GM12874 (cell line): ENCODE data around the gene ATP8B2.
A peak's percentile ranks its signal among the peaks of the same experiment; 100 is the strongest.

Experiments
- TF ChIP-seq, protein P1 (sequence below): IDR thresholded peaks from 2 replicates; pipeline ENCODE4 v1.5.1; 2011; ENCODE audit warnings: low read depth, mild to moderate bottlenecking, control low read depth, low read length, moderate library complexity; ENCODE audit not compliant: insufficient read depth

Gene ATP8B2

DNA sequence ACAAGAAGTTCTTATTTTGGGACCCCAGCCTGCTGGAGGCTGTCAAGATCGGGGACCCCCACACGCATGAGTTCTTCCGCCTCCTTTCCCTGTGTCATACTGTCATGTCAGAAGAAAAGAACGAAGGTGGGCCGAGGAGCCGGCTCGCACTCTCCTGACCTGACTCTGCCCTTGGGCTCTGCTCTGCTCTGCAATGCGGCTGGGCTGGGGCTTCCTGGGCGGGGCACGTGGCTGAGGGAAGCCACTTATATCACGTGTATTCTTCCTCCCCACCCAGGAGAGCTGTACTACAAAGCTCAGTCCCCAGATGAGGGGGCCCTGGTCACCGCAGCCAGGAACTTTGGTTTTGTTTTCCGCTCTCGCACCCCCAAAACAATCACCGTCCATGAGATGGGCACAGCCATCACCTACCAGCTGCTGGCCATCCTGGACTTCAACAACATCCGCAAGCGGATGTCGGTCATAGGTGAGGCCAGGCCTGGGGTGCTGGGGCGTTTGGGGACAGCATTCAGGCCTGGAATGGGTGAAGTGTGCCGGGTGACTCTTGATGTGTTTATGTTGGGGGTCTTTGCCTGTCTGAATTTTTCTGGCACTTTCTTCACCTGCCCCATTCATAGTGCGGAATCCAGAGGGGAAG, 17.6 kb downstream of the ATP8B2 start:
- TF ChIP-seq, protein P1, sequence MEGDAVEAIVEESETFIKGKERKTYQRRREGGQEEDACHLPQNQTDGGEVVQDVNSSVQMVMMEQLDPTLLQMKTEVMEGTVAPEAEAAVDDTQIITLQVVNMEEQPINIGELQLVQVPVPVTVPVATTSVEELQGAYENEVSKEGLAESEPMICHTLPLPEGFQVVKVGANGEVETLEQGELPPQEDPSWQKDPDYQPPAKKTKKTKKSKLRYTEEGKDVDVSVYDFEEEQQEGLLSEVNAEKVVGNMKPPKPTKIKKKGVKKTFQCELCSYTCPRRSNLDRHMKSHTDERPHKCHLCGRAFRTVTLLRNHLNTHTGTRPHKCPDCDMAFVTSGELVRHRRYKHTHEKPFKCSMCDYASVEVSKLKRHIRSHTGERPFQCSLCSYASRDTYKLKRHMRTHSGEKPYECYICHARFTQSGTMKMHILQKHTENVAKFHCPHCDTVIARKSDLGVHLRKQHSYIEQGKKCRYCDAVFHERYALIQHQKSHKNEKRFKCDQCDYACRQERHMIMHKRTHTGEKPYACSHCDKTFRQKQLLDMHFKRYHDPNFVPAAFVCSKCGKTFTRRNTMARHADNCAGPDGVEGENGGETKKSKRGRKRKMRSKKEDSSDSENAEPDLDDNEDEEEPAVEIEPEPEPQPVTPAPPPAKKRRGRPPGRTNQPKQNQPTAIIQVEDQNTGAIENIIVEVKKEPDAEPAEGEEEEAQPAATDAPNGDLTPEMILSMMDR: no peak

DNA sequence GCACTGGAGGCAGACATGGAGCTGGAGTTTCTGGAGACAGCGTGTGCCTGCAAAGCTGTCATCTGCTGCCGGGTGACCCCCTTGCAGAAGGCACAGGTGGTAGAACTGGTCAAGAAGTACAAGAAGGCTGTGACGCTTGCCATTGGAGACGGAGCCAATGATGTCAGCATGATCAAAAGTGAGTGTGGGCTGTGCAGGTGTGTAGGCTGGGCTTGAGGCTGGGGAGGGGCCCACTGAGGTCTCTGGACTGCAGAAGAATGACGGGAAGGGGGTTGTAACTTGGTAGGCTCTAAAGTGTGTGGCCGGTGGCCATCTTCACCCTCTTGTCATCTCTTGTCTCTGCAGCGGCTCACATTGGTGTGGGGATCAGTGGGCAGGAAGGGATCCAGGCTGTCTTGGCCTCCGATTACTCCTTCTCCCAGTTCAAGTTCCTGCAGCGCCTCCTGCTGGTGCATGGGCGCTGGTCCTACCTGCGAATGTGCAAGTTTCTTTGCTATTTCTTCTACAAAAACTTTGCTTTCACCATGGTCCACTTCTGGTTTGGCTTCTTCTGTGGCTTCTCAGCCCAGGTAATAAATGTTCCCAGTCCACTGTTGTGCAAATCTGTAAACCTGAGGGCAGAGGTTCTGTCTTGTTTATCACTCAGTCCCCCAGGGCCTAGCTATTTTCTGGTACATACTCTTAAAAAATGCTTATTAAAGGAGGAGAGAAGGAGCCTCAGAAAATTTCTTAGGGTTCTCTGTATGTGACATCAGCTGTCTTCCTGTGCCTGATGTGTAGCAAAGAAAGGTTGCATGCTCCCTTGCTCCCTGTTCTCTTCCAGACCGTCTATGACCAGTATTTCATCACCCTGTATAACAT, 19.9 kb downstream of the ATP8B2 start:
- TF ChIP-seq, protein P1: peak; percentile 83

DNA sequence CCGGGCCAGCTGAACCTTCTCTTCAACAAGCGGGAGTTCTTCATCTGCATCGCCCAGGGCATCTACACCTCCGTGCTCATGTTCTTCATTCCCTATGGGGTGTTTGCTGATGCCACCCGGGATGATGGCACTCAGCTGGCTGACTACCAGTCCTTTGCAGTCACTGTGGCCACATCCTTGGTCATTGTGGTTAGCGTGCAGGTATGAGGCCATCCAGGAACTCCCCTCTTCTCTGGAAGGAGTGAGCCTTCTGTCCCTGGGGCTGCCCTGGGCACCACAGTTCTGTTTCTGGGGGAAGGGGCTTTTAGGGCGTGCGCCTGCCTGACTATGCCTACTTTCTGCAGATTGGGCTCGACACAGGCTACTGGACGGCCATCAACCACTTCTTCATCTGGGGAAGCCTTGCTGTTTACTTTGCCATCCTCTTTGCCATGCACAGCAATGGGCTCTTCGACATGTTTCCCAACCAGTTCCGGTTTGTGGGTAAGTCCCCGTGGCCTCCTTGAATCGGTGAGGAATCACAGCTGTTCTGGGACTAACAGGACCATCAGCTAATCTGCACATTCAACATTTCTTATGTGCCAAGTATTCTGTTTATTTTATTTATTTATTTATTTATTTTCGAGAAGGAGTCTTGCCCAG, 21.1 kb downstream of the ATP8B2 start:
- TF ChIP-seq, protein P1: no peak

DNA sequence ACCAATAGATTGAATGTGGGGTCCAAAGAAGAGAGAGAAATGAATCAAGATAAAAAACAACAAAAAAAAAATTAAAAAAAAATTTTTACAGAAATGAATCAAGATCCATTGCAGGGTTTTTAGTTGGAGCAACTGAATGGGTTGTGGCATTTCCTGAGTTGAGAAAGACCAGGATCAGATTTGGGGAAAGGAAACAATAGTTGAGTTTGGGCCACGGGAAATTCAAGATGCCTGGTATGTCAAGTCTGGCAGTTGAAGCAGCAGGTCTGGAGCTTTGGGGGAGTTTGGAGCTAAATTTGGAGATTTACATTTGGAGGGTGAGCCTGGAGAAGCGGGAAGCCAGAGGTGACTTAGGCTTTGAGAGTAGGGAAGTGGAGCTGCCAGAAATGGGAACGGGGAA, 22.6 kb downstream of the ATP8B2 start:
- TF ChIP-seq, protein P1: no peak

DNA sequence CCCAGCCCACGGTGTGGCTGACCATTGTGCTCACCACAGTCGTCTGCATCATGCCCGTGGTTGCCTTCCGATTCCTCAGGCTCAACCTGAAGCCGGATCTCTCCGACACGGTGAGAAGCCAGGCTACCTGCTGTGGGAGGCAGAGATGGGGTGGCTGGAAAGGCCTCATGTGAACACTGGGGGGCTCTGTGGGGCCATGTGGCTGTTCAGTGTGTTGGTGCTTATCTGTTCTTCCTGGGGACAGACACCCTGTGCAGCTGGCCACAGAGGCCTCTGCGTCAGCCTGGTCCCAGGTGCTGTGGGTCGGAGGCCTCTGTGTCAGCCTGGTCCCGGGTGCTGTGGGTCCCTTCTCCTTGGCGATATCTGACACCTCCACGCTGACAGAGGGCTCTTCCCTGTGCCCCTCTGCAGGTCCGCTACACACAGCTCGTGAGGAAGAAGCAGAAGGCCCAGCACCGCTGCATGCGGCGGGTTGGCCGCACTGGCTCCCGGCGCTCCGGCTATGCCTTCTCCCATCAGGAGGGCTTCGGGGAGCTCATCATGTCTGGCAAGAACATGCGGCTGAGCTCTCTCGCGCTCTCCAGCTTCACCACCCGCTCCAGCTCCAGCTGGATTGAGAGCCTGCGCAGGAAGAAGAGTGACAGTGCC, 23.2 kb downstream of the ATP8B2 start:
- TF ChIP-seq, protein P1: no peak

DNA sequence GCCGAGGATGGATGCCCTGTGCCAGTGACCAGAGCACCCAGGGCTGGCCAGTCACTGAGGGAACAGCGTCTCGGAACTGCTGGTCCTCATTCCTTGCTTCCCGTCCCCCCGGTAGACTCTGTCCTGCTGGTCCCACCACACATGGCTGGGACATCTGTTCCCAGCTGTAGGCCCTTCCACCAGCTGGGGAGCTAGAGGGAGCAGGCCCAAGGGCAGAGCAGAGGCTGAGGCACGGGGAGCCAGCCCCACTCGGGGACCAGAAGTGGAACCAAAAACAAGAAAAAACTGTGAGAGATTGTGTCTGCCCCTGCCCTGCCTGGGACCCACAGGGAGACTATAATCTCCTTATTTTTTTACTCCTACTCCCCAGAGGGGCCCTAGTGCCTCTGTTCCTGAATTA, 23.8 kb downstream of the ATP8B2 start:
- TF ChIP-seq, protein P1: no peak

DNA sequence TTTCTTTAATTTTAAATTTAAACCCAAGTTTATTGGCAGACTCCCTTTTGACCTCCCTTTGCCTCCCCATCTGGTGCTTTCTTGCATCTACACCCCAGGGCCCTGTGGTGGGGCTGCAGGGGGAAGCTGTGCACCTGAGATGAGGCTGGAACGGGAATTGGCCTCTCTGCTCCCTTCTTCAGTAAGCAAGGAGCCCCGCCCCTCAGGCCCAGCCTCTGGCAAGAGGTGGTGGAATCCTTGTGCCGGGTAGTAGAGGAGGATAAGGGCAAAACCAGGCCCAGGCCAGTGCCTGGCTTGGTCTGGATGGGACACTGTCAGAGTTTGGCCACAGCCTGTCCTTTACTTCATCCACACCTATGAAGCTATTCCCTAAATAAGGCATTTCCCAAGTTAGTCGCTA, 25.1 kb downstream of the ATP8B2 start:
- TF ChIP-seq, protein P1: no peak
